Liver (tissue), 3 donors: Measurements from ENCODE around the gene CLEC18A.
"Not testable (repeated sequence)": the region's sequence is repeated elsewhere in the genome, so short reads cannot be mapped to it uniquely, and the experiment has no call there.

Experiments
- CTCF ChIP-seq: fragments of 150-350 bp; IDR thresholded peaks from 2 replicates; pipeline ENCODE4 v1.5.1; 2017; ENCODE audit warnings: improper control_type of control experiment, low read depth, low read length; ENCODE audit not compliant: missing input control
- FOXA1 ChIP-seq: IDR thresholded peaks from 2 replicates; pipeline ENCODE4 v1.6.1; 2016; ENCODE audit warnings: antibody characterized with exemption
- GABPA ChIP-seq, 2 donors: IDR thresholded peaks in 1 of 2; conservative IDR thresholded peaks in 1 of 2; 2 replicates each; pipeline ENCODE4 v1.6.1; 2016; ENCODE audit warnings: antibody characterized with exemption in 2 of 2, mild to moderate bottlenecking in 1 of 2, moderate library complexity in 1 of 2
- HNF4A ChIP-seq, 2 donors: conservative IDR thresholded peaks; 2 replicates each; pipeline ENCODE4 v1.6.1; 2016; ENCODE audit warnings: antibody characterized with exemption in 2 of 2, mild to moderate bottlenecking in 2 of 2
- HNF4G ChIP-seq: IDR thresholded peaks from 2 replicates; pipeline ENCODE4 v1.6.1; 2016; ENCODE audit warnings: antibody characterized with exemption
- JUND ChIP-seq, 2 donors: IDR thresholded peaks; 2 replicates each; pipeline ENCODE4 v1.6.1; 2016; ENCODE audit warnings: antibody characterized with exemption in 2 of 2
- RAD21 ChIP-seq, 2 donors: IDR thresholded peaks; 2 replicates each; pipeline ENCODE4 v1.6.1; 2016; ENCODE audit warnings: antibody characterized with exemption in 2 of 2, mild to moderate bottlenecking in 2 of 2
- SP1 ChIP-seq: IDR thresholded peaks from 2 replicates; pipeline ENCODE4 v1.6.1; 2018; ENCODE audit warnings: antibody characterized with exemption, mild to moderate bottlenecking
- TF ChIP-seq, protein P1 (sequence below): IDR thresholded peaks from 2 replicates; pipeline ENCODE4 v1.6.1; 2016; ENCODE audit warnings: antibody characterized with exemption
- TF ChIP-seq, protein P2 (sequence below): IDR thresholded peaks from 2 replicates; pipeline ENCODE4 v1.6.1; 2016; ENCODE audit warnings: antibody characterized with exemption
- donor health status: healthy.
- donor health status: healthy.

GRCh38 chr16:69969657-69970056, 18.5 kb downstream of the CLEC18A start:
- TF ChIP-seq CTCF; FOXA1; HNF4G; HNF4A (conservative IDR thresholded peaks at IDR 0.05); GABPA (IDR thresholded peaks at IDR 0.05 in 1 of 2, conservative IDR thresholded peaks at IDR 0.05 in 1 of 2); RAD21 (IDR thresholded peaks at IDR 0.05); JUND (IDR thresholded peaks at IDR 0.05); SP1: not testable (repeated sequence)
- TF ChIP-seq, protein P1, sequence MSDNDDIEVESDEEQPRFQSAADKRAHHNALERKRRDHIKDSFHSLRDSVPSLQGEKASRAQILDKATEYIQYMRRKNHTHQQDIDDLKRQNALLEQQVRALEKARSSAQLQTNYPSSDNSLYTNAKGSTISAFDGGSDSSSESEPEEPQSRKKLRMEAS = not testable (repeated sequence)
- TF ChIP-seq, protein P2, sequence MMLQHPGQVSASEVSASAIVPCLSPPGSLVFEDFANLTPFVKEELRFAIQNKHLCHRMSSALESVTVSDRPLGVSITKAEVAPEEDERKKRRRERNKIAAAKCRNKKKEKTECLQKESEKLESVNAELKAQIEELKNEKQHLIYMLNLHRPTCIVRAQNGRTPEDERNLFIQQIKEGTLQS = not testable (repeated sequence)
